Measurements from ENCODE around the gene SPTBN4.

Gene SPTBN4

DNA sequence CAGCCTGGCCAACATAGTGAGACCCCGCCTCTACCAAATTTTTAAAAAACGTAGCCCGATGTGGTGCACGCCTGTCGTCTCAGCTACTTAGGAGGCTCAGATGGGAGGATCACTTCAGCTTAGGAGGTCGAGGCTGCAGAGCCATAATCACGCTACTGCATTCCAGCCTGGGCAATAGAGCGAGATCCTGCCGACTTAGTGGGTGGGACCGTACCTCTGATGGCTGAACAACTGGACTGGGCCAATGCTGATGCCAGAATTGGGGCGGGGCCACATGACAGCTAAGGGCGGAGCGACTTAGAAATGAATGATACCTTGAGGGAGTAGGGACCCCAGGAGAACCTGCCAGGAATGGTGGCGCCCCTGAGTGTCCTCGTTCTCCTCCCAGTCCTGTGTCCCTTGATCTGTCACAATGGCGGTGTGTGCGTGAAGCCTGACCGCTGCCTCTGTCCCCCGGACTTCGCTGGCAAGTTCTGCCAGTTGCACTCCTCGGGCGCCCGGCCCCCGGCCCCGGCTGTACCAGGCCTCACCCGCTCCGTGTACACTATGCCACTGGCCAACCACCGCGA lies 137.9 kb downstream of the SPTBN4 start:
- no peak for DNase-seq (ENCODE audit: low spot score)

GRCh38 chr19:40605216-40605971 lies 138.6 kb downstream of the SPTBN4 start:
- DNase-seq (ENCODE audit: low spot score) = peak; percentile 55

- DNase-seq (ENCODE audit: low spot score) = no peak
Observed at GRCh38 chr19:40607311-40608239, 140.8 kb downstream of the SPTBN4 start.

- no peak for DNase-seq (ENCODE audit: low spot score)
Observed at GRCh38 chr19:40608240-40608621, 141.4 kb downstream of the SPTBN4 start.

DNA sequence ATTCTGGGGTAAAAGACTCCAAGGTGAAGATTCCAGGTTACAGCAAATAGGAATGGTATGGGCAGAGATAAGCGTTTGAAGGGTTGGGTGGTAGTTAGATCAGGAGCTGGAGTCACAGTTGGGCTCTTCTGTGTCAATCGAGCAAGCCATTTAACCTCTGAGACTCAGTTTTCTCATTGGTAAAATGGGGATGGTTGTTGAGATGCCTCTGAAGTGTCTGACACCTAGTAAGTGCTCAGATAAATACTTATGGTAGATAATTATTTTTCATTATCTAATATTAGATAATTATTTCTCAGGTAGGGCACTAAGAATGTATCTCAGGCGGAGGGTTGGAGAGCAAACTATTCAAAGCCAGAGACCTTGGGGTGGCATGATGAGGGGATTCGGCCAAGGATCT lies 142.2 kb downstream of the SPTBN4 start:
- no peak for DNase-seq (ENCODE audit: low spot score)

DNA sequence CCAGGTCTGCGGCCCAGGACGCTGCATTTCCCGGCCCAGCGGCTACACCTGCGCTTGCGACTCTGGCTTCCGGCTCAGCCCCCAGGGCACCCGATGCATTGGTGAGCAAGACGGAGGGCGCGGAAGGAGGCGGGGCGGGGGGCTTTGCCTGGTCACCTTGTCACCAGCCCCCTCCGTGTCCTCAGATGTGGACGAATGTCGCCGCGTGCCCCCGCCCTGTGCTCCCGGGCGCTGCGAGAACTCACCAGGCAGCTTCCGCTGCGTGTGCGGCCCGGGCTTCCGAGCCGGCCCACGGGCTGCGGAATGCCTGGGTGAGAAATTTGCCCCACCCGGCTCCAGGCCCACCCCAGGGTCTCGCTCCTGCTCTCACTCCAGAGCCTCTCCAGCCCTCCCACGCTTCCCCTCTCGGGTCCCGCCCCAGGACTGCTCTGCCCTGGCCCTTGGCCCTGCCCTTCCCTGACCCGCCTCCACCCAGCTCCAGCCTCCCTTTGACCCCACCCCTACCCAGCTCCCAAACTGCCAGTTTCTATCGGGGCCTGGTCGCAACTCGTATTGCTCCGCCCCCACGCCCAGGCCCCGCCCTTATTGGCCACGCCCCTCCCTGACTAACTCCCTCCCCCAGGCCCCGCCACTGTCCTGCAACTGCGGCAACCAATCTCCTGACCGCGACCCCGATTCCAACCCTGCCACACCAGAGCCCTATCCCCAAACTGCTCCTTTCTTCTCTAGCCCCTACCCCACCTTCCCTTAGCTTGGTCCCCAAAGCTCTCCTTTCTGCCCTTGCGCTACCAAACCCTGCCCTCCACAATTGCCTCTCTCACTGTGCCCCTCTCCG lies 143.0 kb downstream of the SPTBN4 start:
- peak; percentile 94 for DNase-seq (ENCODE audit: low spot score)

DNA sequence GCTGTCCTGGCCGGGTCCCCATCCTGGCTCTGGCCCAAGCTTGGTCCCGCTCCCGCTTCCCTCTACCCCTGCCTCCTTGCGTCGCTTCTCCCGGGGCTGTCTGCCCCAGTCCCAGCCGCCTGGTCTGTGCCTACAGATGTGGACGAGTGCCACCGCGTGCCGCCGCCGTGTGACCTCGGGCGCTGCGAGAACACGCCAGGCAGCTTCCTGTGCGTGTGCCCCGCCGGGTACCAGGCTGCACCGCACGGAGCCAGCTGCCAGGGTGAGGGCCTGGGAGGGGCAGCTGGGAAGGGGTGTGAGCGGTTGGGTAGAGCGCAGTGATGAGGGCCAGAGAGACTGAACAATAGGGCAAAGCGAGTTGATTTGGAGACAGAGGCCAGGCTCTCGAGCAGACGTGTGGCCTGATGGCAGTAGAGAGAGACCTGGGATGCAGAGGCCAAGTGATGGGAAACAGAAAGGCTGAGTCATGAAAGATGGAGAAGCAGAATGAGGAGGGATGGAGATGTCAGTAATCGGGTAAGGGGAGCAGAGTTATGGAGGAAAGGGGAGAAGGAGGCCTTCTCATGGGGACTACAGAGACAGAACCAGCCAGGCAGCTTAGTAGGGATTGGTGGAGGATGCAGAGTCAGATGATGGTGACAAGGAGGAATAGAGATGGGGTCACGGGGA lies 143.7 kb downstream of the SPTBN4 start:
- no peak for DNase-seq (ENCODE audit: low spot score)

- no peak for DNase-seq (ENCODE audit: low spot score)
Observed at GRCh38 chr19:40611096-40611495, 144.3 kb downstream of the SPTBN4 start.

GRCh38 chr19:40611900-40612698 lies 145.3 kb downstream of the SPTBN4 start:
- no peak for DNase-seq (ENCODE audit: low spot score)

- DNase-seq (ENCODE audit: low spot score) = no peak
Observed at GRCh38 chr19:40612831-40613689, 146.3 kb downstream of the SPTBN4 start.

GRCh38 chr19:40613690-40614621 lies 147.2 kb downstream of the SPTBN4 start:
- no peak for DNase-seq (ENCODE audit: low spot score)

- DNase-seq (ENCODE audit: low spot score) = peak; percentile 66
Observed at GRCh38 chr19:40614622-40615411, 148.0 kb downstream of the SPTBN4 start.

GRCh38 chr19:40616178-40616577 lies 149.4 kb downstream of the SPTBN4 start:
- DNase-seq (ENCODE audit: low spot score) = no peak

DNA sequence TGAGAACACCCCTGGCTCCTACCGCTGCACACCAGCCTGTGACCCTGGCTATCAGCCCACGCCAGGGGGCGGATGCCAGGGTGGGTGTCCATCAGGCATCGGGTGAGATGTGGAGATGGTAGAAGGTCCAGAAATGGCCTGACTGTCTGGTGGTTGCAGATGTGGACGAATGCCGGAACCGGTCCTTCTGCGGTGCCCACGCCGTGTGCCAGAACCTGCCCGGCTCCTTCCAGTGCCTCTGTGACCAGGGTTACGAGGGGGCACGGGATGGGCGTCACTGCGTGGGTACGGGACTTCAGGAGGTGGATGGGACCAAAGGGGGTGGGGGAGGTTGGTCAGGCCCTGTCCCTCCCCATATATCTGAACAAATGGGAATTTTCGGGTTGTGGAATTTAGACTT lies 150.1 kb downstream of the SPTBN4 start:
- DNase-seq (ENCODE audit: low spot score) = no peak

- DNase-seq (ENCODE audit: low spot score) = no peak
Observed at GRCh38 chr19:40617961-40618360, 151.2 kb downstream of the SPTBN4 start.

GRCh38 chr19:40619333-40620160 lies 152.7 kb downstream of the SPTBN4 start:
- no peak for DNase-seq (ENCODE audit: low spot score)

- DNase-seq (ENCODE audit: low spot score) = no peak
Observed at GRCh38 chr19:40620161-40620485, 153.3 kb downstream of the SPTBN4 start.

All from hepatic stellate cell (primary cell).